HepG2 (cell line): ENCODE data around the gene HABP2. TPM values are rescaled to one million over a fixed set of nuclear protein-coding genes. Genes with fewer than 3 reads are reported as not detected.

ENCODE experiments used
- ATAC-seq: fragments of 200-7000 bp; cut with Tn5 transposase; 3 replicates; pipeline ENCODE4 v1.9.1; 2020; ENCODE audit warnings: mild to moderate bottlenecking, moderate library complexity
- BruUV-seq: library from RNA; stranded (reverse); fragments of 400-500 nt; replicated peaks from 2 replicates; lab custom pipeline; 2021; lab: Mats Ljungman, UMichigan
- CTCF ChIA-PET: fragments of 300-600 bp; formaldehyde crosslinking; extraction: SDS; loops from one replicate; lab custom pipeline; 2021; ENCODE audit warnings: low total read pairs, inconsistent platforms, low intra/inter-chr PET ratio; lab: Yijun Ruan, JAX
- POLR2A ChIA-PET: fragments of 350-600 bp; sonication (Branson Sonifier 250); formaldehyde crosslinking; loops from one replicate; lab custom pipeline; 2020; ENCODE audit warnings: antibody characterized with exemption, inconsistent platforms; lab: Yijun Ruan, JAX
- DNase-seq: peaks from one replicate; pipeline ENCODE4 v3.0.0-alpha.2; 2015; ENCODE audit warnings: low spot score
- FAIRE-seq: peaks from 3 replicates; lab custom pipeline; 2011; peaks lifted over from hg19 to GRCh38; lab: Jason Lieb, UNC
- H2AFZ ChIP-seq: one replicate; pipeline ENCODE4 v1.6.1; 2011; ENCODE audit warnings: low read length, inconsistent platforms
- H3K27ac ChIP-seq: fragments of 300-600 bp; 3 replicates; pipeline ENCODE4 v1.8.0; 2011; ENCODE audit warnings: mixed run types, mild to moderate bottlenecking, mixed read lengths, low read length, inconsistent platforms; ENCODE audit not compliant: insufficient read depth; ENCODE audit errors: extremely low read length
- H3K27me3 ChIP-seq, 2 experiments: fragments of 200-600 bp in 1 of 2; 2 replicates in 1 of 2; 3 replicates in 1 of 2; pipeline versions ENCODE4 v1.6.0 to v1.8.0; 2011; ENCODE audit warnings: low read length in 2 of 2, mild to moderate bottlenecking in 2 of 2, moderate library complexity in 2 of 2, inconsistent platforms in 1 of 2; ENCODE audit not compliant: insufficient read depth in 2 of 2, control insufficient read depth in 1 of 2
- H3K36me3 ChIP-seq, 2 experiments: fragments of 200-600 bp in 1 of 2; replicated peaks in 1 of 2; 2 replicates in 1 of 2; 3 replicates in 1 of 2; pipeline versions ENCODE4 v1.5.1 to v1.8.0; 2011; ENCODE audit warnings: low read length in 2 of 2, inconsistent platforms in 1 of 2; ENCODE audit not compliant: insufficient read depth in 2 of 2, control insufficient read depth in 1 of 2
- H3K4me1 ChIP-seq: 2 replicates; pipeline ENCODE4 v1.5.1; 2012; ENCODE audit warnings: low read length, inconsistent platforms; ENCODE audit not compliant: insufficient read depth
- H3K4me2 ChIP-seq: 2 replicates; pipeline ENCODE4 v1.6.0; 2011; ENCODE audit warnings: low read depth, low read length, inconsistent platforms
- H3K4me3 ChIP-seq, 3 experiments: fragments of 200-600 bp in 1 of 3; sonication (generic), shearing (Covaris generic) in 1 of 3; replicated peaks in 1 of 3; 2 replicates each; pipeline ENCODE4 v1.5.1; 2011 to 2016; ENCODE audit warnings: low read length in 3 of 3, inconsistent platforms in 2 of 3, low read depth in 2 of 3, mild to moderate bottlenecking in 2 of 3, control low read depth in 1 of 3, mixed read lengths in 1 of 3; ENCODE audit not compliant: insufficient read depth in 1 of 3
- H3K79me2 ChIP-seq: one replicate; pipeline ENCODE4 v1.6.1; 2011; ENCODE audit warnings: low read length, inconsistent platforms; ENCODE audit not compliant: insufficient read depth
- H3K9ac ChIP-seq: 2 replicates; pipeline ENCODE4 v1.6.0; 2011; ENCODE audit warnings: mild to moderate bottlenecking, low read depth, low read length, inconsistent platforms; ENCODE audit not compliant: insufficient read depth
- H3K9me3 ChIP-seq: 2 replicates; pipeline ENCODE4 v1.5.1; 2012; ENCODE audit warnings: mild to moderate bottlenecking, low read length
- H4K20me1 ChIP-seq: 2 replicates; pipeline ENCODE4 v1.6.0; 2011; ENCODE audit warnings: inconsistent platforms, mild to moderate bottlenecking, low read length, moderate library complexity; ENCODE audit not compliant: insufficient read depth
- NFATC3 ChIP-seq: sonication (generic); formaldehyde crosslinking; IDR thresholded peaks from 2 replicates; pipeline ENCODE4 v1.5.1; 2020; ENCODE audit warnings: mild to moderate bottlenecking, missing genetic modification reagents
- PHB2 ChIP-seq: fragments of 450-650 bp; IDR thresholded peaks from 2 replicates; pipeline ENCODE4 v1.6.1; 2018; ENCODE audit not compliant: partially characterized antibody
- PRPF4 ChIP-seq: fragments of 200-400 bp; formaldehyde crosslinking; IDR thresholded peaks from 2 replicates; pipeline ENCODE4 v1.6.1; 2016; ENCODE audit warnings: low read length, low read depth; ENCODE audit not compliant: poor library complexity, severe bottlenecking
- RCOR2 ChIP-seq: IDR thresholded peaks from 2 replicates; pipeline ENCODE4 v1.6.1; 2016; ENCODE audit warnings: missing biosample characterization, missing genetic modification reagents
- SRSF4 ChIP-seq: fragments of 200-400 bp; formaldehyde crosslinking; IDR thresholded peaks from one replicate; pipeline ENCODE4 v1.6.1; 2018; ENCODE audit warnings: mild to moderate bottlenecking, low read depth, low read length, moderate library complexity; ENCODE audit not compliant: poor library complexity, severe bottlenecking
- ZNF18 ChIP-seq: sonication (generic); formaldehyde crosslinking; IDR thresholded peaks from 2 replicates; pipeline ENCODE4 v1.8.0; 2022; ENCODE audit warnings: mild to moderate bottlenecking, missing genetic modification reagents; ENCODE audit not compliant: insufficient replicate concordance
- ZNF276 ChIP-seq: sonication (generic); formaldehyde crosslinking; IDR thresholded peaks from 2 replicates; pipeline ENCODE4 v1.4.0; 2020; ENCODE audit warnings: mild to moderate bottlenecking, low read depth, missing genetic modification reagents
- ZNF326 ChIP-seq: sonication (generic); formaldehyde crosslinking; IDR thresholded peaks from 2 replicates; pipeline ENCODE4 v1.4.0; 2020; ENCODE audit warnings: missing genetic modification reagents, borderline replicate concordance
- ZNF335 ChIP-seq: sonication (generic); formaldehyde crosslinking; IDR thresholded peaks from 2 replicates; pipeline ENCODE4 v1.4.0; 2020; ENCODE audit warnings: missing genetic modification reagents
- WGBS: methylation state at CpG from one replicate; pipeline ENCODE4 v1.1.6; 2017; ENCODE audit warnings: low lambda C conversion rate; 5-methylcytosine and 5-hydroxymethylcytosine counted together
- in situ Hi-C: cut with HindIII; loops from 2 replicates; pipeline ENCODE4 v1.10.0; 2017; ENCODE audit warnings: low pct_unique_long_range_greater_than_20kb; ENCODE audit not compliant: extremely low pct_ligation_motif_present
- intact Hi-C: fragments of 100-400 bp; cut with micrococcal nuclease; formaldehyde crosslinking; loops from one replicate; pipeline ENCODE4 v1.10.0; 2022; ENCODE audit not compliant: unreplicated experiment
- polyA plus RNA-seq, 8 experiments: library from polyadenylated mRNA; depleted of rRNA in 3 of 8; stranded (reverse) in 7 of 8; unstranded in 1 of 8; fragments of >200 nt; fragmentation: Illumina TruSeq in 4 of 8; extraction: Trizol in 4 of 8; gene quantifications; 2 replicates each; pipeline versions ENCODE4 v1.2.1 to v1.2.3, GENCODE V29; 2011 to 2016; ENCODE audit warnings: low read depth in 4 of 8, missing spikeins in 1 of 8, mixed read lengths in 1 of 8; ENCODE audit not compliant: insufficient read depth in 1 of 8
- total RNA-seq, 5 experiments: library from RNA; depleted of rRNA; stranded (reverse); fragments of >200 nt; fragmentation: Illumina TruSeq; extraction: Trizol; gene quantifications; 2 replicates each; pipeline ENCODE4 v1.2.3, GENCODE V29; 2016; ENCODE audit warnings: low read depth in 1 of 5

HABP2 gene
- total and polyA plus RNA-seq, 2 of the 13 experiments (the other 11 are each of a cell fraction or from before 2014, with no cell fraction given): 0.12 to 0.13 TPM

DNA sequence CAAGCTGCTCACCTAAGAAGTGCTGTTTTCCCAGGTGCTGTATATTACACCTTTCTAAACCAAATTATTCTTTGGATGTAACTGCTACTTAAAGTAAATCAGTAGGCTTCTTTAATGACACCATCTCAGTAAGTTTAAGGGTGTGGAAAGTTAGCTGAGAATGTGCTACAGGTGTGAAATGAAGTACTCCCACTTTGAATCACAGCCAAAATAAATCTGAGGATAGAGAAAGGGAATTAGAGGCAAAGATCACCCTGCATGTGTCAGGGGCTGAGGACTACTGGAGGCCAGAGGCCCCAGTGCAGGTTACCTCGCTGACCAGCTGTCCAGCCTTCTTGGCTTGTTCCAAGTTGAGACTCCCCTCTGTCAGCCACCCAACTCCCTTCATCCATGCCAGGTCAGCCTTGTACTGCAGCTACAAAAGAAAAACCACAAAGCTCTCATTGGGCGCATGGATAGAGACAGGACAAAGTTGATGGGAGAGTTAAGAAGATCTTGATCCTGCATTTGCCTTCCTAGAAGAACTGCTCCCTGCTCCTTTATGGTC is 75.8 kb downstream of the HABP2 start:
- no TSS peak for BruUV-seq
- 100% methylated on average over 1 of the region's 2 CpGs for WGBS
- ATAC-seq: no peak

More for the DNA sequence above, 75.8 kb downstream of the HABP2 start:
- no peak for FAIRE-seq
- Histone ChIP-seq H3K4me1 (no peaks in the 10 kb centered on the region), H3K27me3 (peaks cover 2 to 32% of the 10 kb centered on the region in 2 experiments; a peak in 4 of 5 replicates), H4K20me1 (no peaks in the 10 kb centered on the region), H3K27ac (no peak overlapping the region), H2AFZ (no peak overlapping the region), H3K4me3 (no peak overlapping the region), H3K4me2 (no peak overlapping the region), H3K79me2 (no peaks in the 10 kb centered on the region), H3K9ac (no peak overlapping the region), H3K9me3 (no peaks in the 10 kb centered on the region), H3K36me3 (no peaks in the 10 kb centered on the region)
- intact Hi-C loops: no loop called here
- no peak for DNase-seq
- in situ Hi-C loops: no loop called here
- ChIA-PET POLR2A (no interaction called here), CTCF (no interaction called here)
- TF ChIP-seq PRPF4 (no peak), SRSF4 (no peak), ZNF335 (CRISPR knock-in tag) (no peak), NFATC3 (CRISPR knock-in tag) (no peak), PHB2 (no peak), ZNF18 (CRISPR knock-in tag) (no peak), ZNF276 (CRISPR knock-in tag) (no peak), ZNF326 (CRISPR knock-in tag) (no peak), RCOR2 (CRISPR knock-in tag) (no peak)
